H1 (cell line): ENCODE results near the gene GPSM3. TPM values are rescaled to one million over a fixed set of nuclear protein-coding genes. Genes with fewer than 3 reads are reported as not detected.

Source experiments
- BCL11A ChIP-seq, 2 experiments: IDR thresholded peaks; one replicate each; pipeline ENCODE4 v1.6.1; 2011; ENCODE audit warnings: low read depth in 2 of 2, low read length in 2 of 2, mild to moderate bottlenecking in 2 of 2
- CEBPB ChIP-seq: IDR thresholded peaks from 2 replicates; pipeline ENCODE4 v1.6.1; 2012; ENCODE audit warnings: low read depth, low read length
- CHD2 ChIP-seq: IDR thresholded peaks from 2 replicates; pipeline ENCODE4 v1.6.1; 2012; ENCODE audit warnings: low read length, improper control_type of control experiment
- EGR1 ChIP-seq: IDR thresholded peaks from 2 replicates; pipeline ENCODE4 v1.6.1; 2011; ENCODE audit warnings: low read depth, low read length, borderline replicate concordance
- EZH2 ChIP-seq: fragments of 200-600 bp; sonication (generic); IDR thresholded peaks from 2 replicates; pipeline ENCODE4 v1.7.1; 2012; ENCODE audit warnings: low read depth, mild to moderate bottlenecking, moderate library complexity, low read length, inconsistent platforms; ENCODE audit not compliant: severe bottlenecking
- HDAC6 ChIP-seq: IDR thresholded peaks from one replicate; pipeline ENCODE4 v1.7.1; 2012; ENCODE audit warnings: low read depth, mild to moderate bottlenecking, inconsistent platforms, low read length, moderate library complexity
- KDM4A ChIP-seq: IDR thresholded peaks from one replicate; pipeline ENCODE4 v1.7.1; 2012; ENCODE audit warnings: low read depth, mild to moderate bottlenecking, moderate library complexity, low read length, inconsistent platforms; ENCODE audit not compliant: severe bottlenecking
- NANOG ChIP-seq: IDR thresholded peaks from 2 replicates; pipeline ENCODE4 v1.6.1; 2011; ENCODE audit warnings: low read length, low read depth, mild to moderate bottlenecking, inconsistent platforms; ENCODE audit not compliant: insufficient read depth, poor library complexity, severe bottlenecking
- POLR2AphosphoS5 ChIP-seq: IDR thresholded peaks from 2 replicates; pipeline ENCODE4 v1.6.1; 2011; ENCODE audit warnings: low read depth, low read length
- RAD21 ChIP-seq, 2 experiments: IDR thresholded peaks in 1 of 2; conservative IDR thresholded peaks in 1 of 2; 2 replicates each; pipeline ENCODE4 v1.6.1; 2011; ENCODE audit warnings: low read depth in 2 of 2, low read length in 2 of 2, improper control_type of control experiment in 1 of 2, inconsistent platforms in 1 of 2, mild to moderate bottlenecking in 1 of 2, moderate library complexity in 1 of 2
- RBBP5 ChIP-seq: IDR thresholded peaks from 2 replicates; pipeline ENCODE4 v1.7.1; 2012; ENCODE audit warnings: low read depth, mild to moderate bottlenecking, inconsistent platforms, low read length, moderate library complexity, borderline replicate concordance
- RNF2 ChIP-seq: fragments of 200-900, 300-1000 bp; sonication (generic); IDR thresholded peaks from 2 replicates; pipeline ENCODE4 v1.7.1; 2016; ENCODE audit warnings: borderline replicate concordance, low read depth, mild to moderate bottlenecking, antibody characterized with exemption, low read length; ENCODE audit not compliant: poor library complexity, severe bottlenecking; ENCODE audit errors: missing control alignments
- RXRA ChIP-seq: IDR thresholded peaks from 2 replicates; pipeline ENCODE4 v1.6.1; 2011; ENCODE audit warnings: low read depth, mild to moderate bottlenecking, low read length, moderate library complexity; ENCODE audit not compliant: insufficient read depth
- SIN3A ChIP-seq, 2 experiments: IDR thresholded peaks in 1 of 2; conservative IDR thresholded peaks in 1 of 2; 2 replicates each; pipeline ENCODE4 v1.6.1; 2011 to 2012; ENCODE audit warnings: low read length in 2 of 2, improper control_type of control experiment in 1 of 2, low read depth in 1 of 2, mild to moderate bottlenecking in 1 of 2
- SP4 ChIP-seq: IDR thresholded peaks from 2 replicates; pipeline ENCODE4 v1.6.1; 2012; ENCODE audit warnings: low read length, inconsistent platforms
- SUZ12 ChIP-seq: fragments of 200-600 bp; sonication (generic); IDR thresholded peaks from 2 replicates; pipeline ENCODE4 v1.6.1; 2012; ENCODE audit warnings: mild to moderate bottlenecking, inconsistent platforms, low read length, moderate library complexity, mixed read lengths
- TAF1 ChIP-seq: IDR thresholded peaks from 2 replicates; pipeline ENCODE4 v1.6.1; 2011; ENCODE audit warnings: mild to moderate bottlenecking, low read depth, low read length
- polyA plus RNA-seq, 7 experiments: library from polyadenylated mRNA; depleted of rRNA in 3 of 7; stranded (reverse) in 5 of 7; unstranded in 2 of 7; fragments of >200 nt in 5 of 7; fragments of 200-250 nt in 2 of 7; gene quantifications; 1 replicate in 5 of 7; 2 replicates in 1 of 7; 4 replicates in 1 of 7; pipeline versions ENCODE4 v1.2.1 to v1.2.3, GENCODE V29; 2011 to 2013; ENCODE audit warnings: missing spikeins in 2 of 7, mixed read lengths in 2 of 7
- total RNA-seq: library from RNA; stranded (reverse); fragmentation: NEBNext Ultra II Directional; extraction: Animal tissue kit (Norgen Biotek cat#: 25700); gene quantifications from 2 replicates; pipeline ENCODE4 v1.2.1, GENCODE V29; 2021
- TF ChIP-seq, protein P1 (sequence below): IDR thresholded peaks from 2 replicates; pipeline ENCODE4 v1.6.1; 2011; ENCODE audit warnings: low read length, improper control_type of control experiment

The GPSM3 gene
- total and polyA plus RNA-seq, 2 of the 8 experiments (the other 6 are each of a cell fraction or from before 2014, with no cell fraction given), result 6.6 to 9.8 TPM

- peak; percentile 31 for TF ChIP-seq KDM4A
- no peak; the same call in 1 of the 2 replicates for TF ChIP-seq TAF1
- TF ChIP-seq RBBP5, result 0 out of 2 replicates have a peak, but pooled peaks have one; percentile 36
- TF ChIP-seq EZH2, result no peak
- no peak for TF ChIP-seq RNF2
- no peak for TF ChIP-seq HDAC6
- no peak for TF ChIP-seq CEBPB
- TF ChIP-seq CHD2, result no peak
- no peak for TF ChIP-seq NANOG
- no peak for TF ChIP-seq BCL11A (IDR thresholded peaks at IDR 0.05; ENCODE audit: low read depth in 2 of 2, low read length in 2 of 2)
- no peak for TF ChIP-seq SUZ12
- TF ChIP-seq, protein P1, sequence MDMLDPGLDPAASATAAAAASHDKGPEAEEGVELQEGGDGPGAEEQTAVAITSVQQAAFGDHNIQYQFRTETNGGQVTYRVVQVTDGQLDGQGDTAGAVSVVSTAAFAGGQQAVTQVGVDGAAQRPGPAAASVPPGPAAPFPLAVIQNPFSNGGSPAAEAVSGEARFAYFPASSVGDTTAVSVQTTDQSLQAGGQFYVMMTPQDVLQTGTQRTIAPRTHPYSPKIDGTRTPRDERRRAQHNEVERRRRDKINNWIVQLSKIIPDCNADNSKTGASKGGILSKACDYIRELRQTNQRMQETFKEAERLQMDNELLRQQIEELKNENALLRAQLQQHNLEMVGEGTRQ, result no peak
- TF ChIP-seq POLR2AphosphoS5, result 0 out of 2 replicates have a peak, but pooled peaks have one; percentile 31
- TF ChIP-seq EGR1, result no peak
- TF ChIP-seq SIN3A (conservative IDR thresholded peaks at IDR 0.05 in 1 of 2, IDR thresholded peaks at IDR 0.05 in 1 of 2; ENCODE audit: low read depth in 1 of 2, low read length in 2 of 2), result 0 out of 4 replicates have a peak, but pooled peaks of 1 of the 2 experiments have one; percentile 13
- TF ChIP-seq RXRA, result no peak
- no peak for TF ChIP-seq RAD21 (IDR thresholded peaks at IDR 0.05 in 1 of 2, conservative IDR thresholded peaks at IDR 0.05 in 1 of 2; ENCODE audit: low read depth in 2 of 2, low read length in 2 of 2)
- no peak for TF ChIP-seq SP4
Observed at GRCh38 chr6:32149092-32149755, 43.2 kb downstream of the GPSM3 start (continued).
